Measurements from ENCODE around the gene GLRX5. TPM values are rescaled to one million over a fixed set of nuclear protein-coding genes. Genes with fewer than 3 reads are reported as not detected.

GLRX5 gene
- total and polyA plus RNA-seq, 9 donors, result 38.0 to 105 (median 42.9) TPM

- Histone ChIP-seq H3K27ac (no peak overlapping the region), H3K27me3 (no peaks in the 10 kb centered on the region), H3K4me3 (no peak overlapping the region), H3K9me3 (no peaks in the 10 kb centered on the region), H3K4me1 (ENCODE audit: insufficient read depth) (peaks cover 32% of the 10 kb centered on the region), H3K36me3 (no peaks in the 10 kb centered on the region)
- TF ChIP-seq EP300 (IDR thresholded peaks at IDR 0.05) (no peak), CTCF (IDR thresholded peaks at IDR 0.05) (no peak), POLR2A (IDR thresholded peaks at IDR 0.05) (no peak)
- WGBS, 3 donors, result 54 to 68% (median 61%) methylated on average over 8 of the region's 8 CpGs
- DNase-seq, result peak in 2 of 5 donors; percentile 5 to 22
- intact Hi-C loops (cut with DNase I), result no loop called here
Observed at GRCh38 chr14:95518045-95518751, 16.7 kb upstream of the GLRX5 start.

GRCh38 chr14:95519699-95520098 lies 15.2 kb upstream of the GLRX5 start:
- intact Hi-C loops (cut with DNase I), result loop anchor here in 2 of 4 donors (5.0 to 10.0 kb wide), 2 partner anchors 32 to 45 kb away; no protein-coding TSS in a partner anchor
- DNase-seq, result peak in 4 of 5 donors; percentile 58 to 84 (median 62)

GRCh38 chr14:95520346-95520745 lies 14.5 kb upstream of the GLRX5 start:
- H3K27ac ChIP-seq, result no peak overlapping the region
- DNase-seq, result no peak
- H3K4me1 ChIP-seq (ENCODE audit: insufficient read depth), result peaks cover 34% of the 10 kb centered on the region
- H3K9me3 ChIP-seq, result no peaks in the 10 kb centered on the region
- H3K27me3 ChIP-seq, result no peaks in the 10 kb centered on the region
- H3K4me3 ChIP-seq, result no peak overlapping the region
- WGBS, 3 donors, result 73 to 77% (median 74%) methylated on average over 3 of the region's 3 CpGs
- intact Hi-C loops (cut with DNase I), result loop anchor here in 2 of 4 donors (5.0 to 10.0 kb wide), 2 partner anchors 33 to 46 kb away; no protein-coding TSS in a partner anchor
- H3K36me3 ChIP-seq, result no peaks in the 10 kb centered on the region
- TF ChIP-seq CTCF (IDR thresholded peaks at IDR 0.05) (no peak), POLR2A (IDR thresholded peaks at IDR 0.05) (no peak), EP300 (IDR thresholded peaks at IDR 0.05) (no peak)

More at GRCh38 chr14:95519699-95520098, 15.2 kb upstream of the GLRX5 start:
- TF ChIP-seq EP300 (IDR thresholded peaks at IDR 0.05) (no peak), POLR2A (IDR thresholded peaks at IDR 0.05) (no peak), CTCF (IDR thresholded peaks at IDR 0.05) (no peak)
- no peak overlapping the region for H3K4me3 ChIP-seq
- no peaks in the 10 kb centered on the region for H3K27me3 ChIP-seq
- H3K9me3 ChIP-seq, result no peaks in the 10 kb centered on the region
- peaks cover 36% of the 10 kb centered on the region for H3K4me1 ChIP-seq (ENCODE audit: insufficient read depth)
- WGBS, 3 donors, result 18 to 26% (median 24%) methylated on average over 6 of the region's 6 CpGs
- no peaks in the 10 kb centered on the region for H3K36me3 ChIP-seq
- no peak overlapping the region for H3K27ac ChIP-seq

- no peak for DNase-seq
- H3K4me3 ChIP-seq, result no peak overlapping the region
- no peaks in the 10 kb centered on the region for H3K27me3 ChIP-seq
- WGBS, 3 donors, result 79 to 89% (median 88%) methylated on average over 4 of the region's 4 CpGs
- no peaks in the 10 kb centered on the region for H3K36me3 ChIP-seq
- no peak for TF ChIP-seq POLR2A (IDR thresholded peaks at IDR 0.05)
- no peak for TF ChIP-seq EP300 (IDR thresholded peaks at IDR 0.05)
- no peak for TF ChIP-seq CTCF (IDR thresholded peaks at IDR 0.05)
- peaks cover 30% of the 10 kb centered on the region for H3K4me1 ChIP-seq (ENCODE audit: insufficient read depth)
- H3K9me3 ChIP-seq, result no peaks in the 10 kb centered on the region
- no peak overlapping the region for H3K27ac ChIP-seq
- intact Hi-C loops (cut with DNase I), result loop anchor here in 2 of 4 donors (5.0 to 10.0 kb wide), 2 partner anchors 34 to 46 kb away; no protein-coding TSS in a partner anchor
Observed at GRCh38 chr14:95521001-95521400, 13.8 kb upstream of the GLRX5 start.
